SKM-1 treated with dmso at 0.1 percent for 144 hours (cell line): ENCODE data around the gene ZSWIM8.
"Not testable (repeated sequence)": the region's sequence is repeated elsewhere in the genome, so short reads cannot be mapped to it uniquely, and the experiment has no call there.

Experiments
- DNase-seq: peaks from one replicate; lab custom pipeline; 2025; ENCODE audit not compliant: unreplicated experiment; lab: John Stamatoyannopoulos, UW

The ZSWIM8 gene

GRCh38 chr10:73795491-73795890, 10.1 kb downstream of the ZSWIM8 start:
- DNase-seq, result not testable (repeated sequence)

DNA sequence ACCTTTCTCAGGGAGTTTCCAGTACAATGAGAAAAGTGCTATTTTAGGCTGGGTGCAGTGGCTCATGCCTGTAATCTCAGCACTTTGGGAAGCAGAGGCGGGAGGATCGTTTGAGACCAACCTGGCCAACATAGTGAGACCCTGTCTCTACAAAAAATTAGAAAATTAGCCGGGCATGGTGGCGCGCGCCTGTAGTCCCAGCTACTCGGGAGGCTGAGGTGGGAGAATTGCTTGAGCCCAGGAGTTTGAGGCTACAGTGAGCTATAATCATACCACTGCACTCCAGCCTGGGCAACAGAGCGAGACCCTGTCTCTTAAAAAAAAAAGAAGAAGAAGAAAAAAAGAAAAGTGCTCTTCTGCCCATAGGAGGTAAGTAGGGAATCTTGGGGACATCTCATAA, 10.6 kb downstream of the ZSWIM8 start:
- not testable (repeated sequence) for DNase-seq

- no peak for DNase-seq
Measured at GRCh38 chr10:73796766-73797165, 11.4 kb downstream of the ZSWIM8 start.

DNA sequence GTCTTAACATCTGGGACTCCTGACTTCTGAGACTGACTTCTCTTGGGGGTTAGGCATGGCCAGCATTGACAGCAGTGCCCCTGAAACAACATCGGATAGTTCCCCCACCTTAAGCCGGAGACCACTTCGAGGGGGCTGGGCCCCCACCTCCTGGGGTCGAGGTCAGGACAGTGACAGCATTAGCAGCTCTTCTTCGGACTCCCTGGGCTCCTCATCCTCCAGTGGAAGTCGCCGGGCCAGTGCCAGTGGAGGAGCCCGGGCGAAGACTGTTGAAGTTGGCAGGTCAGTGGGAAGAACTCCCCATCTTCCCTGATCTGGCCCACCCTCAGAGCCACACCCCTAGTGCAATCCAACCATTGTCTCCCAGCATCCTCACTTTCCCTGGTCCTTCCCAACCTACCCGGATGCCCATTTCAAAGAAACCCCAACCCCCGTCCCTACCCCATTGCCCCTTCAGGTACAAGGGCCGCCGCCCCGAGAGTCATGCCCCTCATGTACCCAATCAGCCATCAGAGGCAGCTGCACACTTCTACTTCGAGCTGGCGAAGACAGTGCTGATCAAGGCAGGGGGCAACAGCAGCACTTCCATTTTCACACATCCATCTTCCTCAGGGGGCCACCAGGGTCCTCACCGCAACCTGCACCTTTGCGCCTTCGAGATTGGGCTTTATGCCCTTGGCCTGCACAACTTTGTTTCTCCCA, 12.1 kb downstream of the ZSWIM8 start:
- no peak for DNase-seq

- no peak for DNase-seq
Measured at GRCh38 chr10:73798087-73798486, 12.7 kb downstream of the ZSWIM8 start.

- no peak for DNase-seq
Measured at GRCh38 chr10:73798927-73799560, 13.6 kb downstream of the ZSWIM8 start.

DNA sequence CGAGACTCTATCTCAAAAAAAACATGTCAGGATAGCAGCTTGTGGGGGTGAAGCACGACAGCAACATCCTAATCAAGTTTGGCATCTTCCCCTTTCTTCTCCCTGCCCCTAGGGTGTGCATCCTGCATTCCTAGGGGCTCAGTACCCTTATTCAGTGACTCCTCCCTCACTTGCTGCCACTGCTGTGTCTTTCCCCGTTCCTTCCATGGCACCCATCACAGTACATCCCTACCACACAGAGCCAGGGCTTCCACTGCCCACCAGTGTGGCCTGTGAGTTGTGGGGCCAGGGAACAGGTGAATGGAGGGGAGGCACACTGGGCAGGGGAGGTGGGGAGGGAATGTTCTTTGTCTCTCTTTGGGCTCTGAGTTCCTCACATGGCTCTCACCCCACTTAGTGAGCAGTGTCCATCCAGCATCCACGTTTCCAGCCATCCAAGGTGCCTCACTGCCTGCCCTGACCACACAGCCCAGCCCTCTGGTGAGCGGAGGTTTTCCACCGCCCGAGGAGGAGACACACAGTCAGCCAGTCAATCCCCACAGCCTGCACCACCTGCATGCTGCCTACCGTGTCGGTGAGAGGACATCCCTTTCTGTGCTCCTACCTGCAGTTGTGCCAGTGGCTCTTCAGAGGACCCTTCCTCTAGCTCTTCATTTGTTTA, 14.6 kb downstream of the ZSWIM8 start:
- no peak for DNase-seq

- no peak for DNase-seq
Measured at GRCh38 chr10:73800560-73801252, 15.3 kb downstream of the ZSWIM8 start.

- DNase-seq, result no peak
Measured at GRCh38 chr10:73801253-73801590, 15.8 kb downstream of the ZSWIM8 start.

DNA sequence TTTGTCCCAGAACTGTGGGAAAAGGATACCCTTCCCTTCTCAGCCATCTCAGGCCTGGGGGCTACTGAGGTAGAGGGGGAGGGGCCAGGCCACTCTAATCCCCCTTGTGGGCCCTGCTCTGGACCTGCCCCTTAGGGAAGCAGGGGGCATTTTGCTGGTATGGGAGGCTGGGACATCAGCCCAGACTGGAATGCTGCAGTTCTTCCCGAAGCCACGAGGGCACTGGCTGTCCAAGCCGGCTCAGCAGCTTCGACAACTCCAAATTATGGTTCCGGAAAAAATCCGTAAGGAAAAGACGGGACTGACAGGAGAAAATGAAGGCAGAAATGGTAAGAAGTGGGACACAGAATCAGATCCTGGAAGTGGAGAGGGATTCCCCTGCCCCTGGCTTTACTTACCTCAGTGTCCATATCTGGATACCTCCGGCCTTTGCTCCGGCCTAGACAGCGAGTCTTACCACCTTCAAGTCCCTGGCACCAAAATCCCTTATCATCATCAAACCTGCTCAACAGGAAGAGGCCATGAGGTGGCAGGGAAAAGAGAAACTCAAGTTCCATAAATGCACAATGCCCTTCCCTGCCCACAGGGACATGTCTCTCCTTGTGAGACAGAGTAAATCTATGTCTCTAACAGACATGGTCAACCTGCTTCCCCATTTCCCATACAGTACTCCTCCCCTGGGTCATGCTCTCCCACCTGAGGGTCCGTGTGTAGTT, 17.0 kb downstream of the ZSWIM8 start:
- no peak for DNase-seq

DNA sequence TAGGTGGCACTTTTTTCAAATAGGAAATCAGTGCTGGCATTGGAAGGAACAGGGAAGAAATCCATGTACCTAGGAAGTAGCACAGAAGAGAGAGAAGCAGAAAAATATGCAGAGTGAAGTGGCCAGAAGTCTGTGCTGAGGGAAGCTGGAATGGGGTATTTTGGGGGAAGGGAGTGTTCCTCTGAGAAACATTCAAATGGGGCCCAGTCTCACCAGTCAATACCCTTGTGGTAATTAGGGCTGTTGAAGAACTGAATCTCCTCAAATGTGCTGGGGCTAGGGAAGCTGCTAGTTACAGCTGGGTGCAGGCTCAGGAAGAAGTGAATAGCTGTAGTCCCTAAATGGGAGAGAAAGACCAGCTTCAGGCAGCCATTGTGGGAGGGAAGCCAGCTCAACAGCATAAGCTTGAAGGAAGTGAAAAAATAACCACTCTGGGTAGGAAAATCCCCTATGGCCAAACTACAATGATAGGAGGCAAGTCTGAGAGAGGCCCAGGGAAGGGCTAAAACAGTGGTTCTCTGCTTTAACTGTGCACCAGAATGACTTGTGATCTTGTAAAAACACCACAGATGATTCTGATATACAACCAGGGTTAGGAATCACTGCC, 18.4 kb downstream of the ZSWIM8 start:
- no peak for DNase-seq

DNA sequence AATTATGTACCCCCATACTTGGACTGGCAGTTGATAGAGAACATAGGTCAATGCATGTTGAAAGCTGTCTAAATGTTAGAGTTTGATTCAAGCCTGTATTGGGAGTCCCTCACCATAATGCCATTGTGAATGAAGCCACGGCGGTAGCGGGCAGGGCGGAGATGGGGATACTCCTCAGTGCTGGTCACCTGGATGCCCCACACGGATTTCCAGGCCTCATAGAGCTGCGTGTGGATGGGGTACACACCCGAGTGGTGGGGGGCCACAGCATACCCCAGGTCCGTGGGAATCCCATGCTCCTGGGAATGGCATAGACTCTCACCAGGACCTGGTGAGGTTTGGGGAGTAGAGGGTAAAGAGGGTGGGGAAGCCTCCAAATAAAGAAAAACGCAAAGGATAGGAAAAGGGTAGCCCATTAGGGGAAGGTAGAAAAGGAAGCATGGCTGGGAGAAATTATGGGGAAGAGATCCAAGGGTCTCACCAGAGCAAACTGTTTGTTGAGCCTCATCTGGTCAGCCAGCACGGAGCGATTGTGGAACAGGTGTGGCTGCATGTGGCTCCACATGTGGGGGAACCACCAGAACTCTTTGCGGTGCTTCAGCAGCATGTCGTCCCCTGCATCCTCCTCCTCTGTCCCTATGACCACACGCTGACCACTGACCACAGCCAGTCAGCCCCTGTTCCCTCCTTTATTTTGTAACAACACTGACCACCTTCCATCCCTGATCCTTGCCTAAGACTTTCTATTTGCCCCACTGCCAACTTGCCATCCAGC, 21.0 kb downstream of the ZSWIM8 start:
- DNase-seq, result no peak

DNA sequence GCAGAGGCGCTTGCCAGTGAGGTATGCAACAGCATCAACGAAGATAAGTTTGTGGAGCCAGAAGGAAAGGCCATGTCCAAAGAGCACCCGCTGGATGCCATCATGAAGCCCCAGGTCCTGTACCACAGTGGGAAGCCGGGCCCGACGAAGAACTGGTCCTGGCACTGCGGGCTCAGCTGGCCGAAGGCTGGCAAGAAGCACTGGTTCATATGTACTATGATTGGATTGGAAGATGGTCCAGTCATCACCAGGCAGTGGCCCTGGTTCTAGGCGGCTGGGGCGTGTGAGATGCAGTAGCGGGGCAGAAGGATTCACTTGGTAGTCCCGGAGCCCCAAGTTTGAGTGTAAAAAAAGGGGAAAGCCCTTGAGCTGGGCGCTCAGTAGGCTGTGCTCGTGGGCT, 22.1 kb downstream of the ZSWIM8 start:
- no peak for DNase-seq

DNA sequence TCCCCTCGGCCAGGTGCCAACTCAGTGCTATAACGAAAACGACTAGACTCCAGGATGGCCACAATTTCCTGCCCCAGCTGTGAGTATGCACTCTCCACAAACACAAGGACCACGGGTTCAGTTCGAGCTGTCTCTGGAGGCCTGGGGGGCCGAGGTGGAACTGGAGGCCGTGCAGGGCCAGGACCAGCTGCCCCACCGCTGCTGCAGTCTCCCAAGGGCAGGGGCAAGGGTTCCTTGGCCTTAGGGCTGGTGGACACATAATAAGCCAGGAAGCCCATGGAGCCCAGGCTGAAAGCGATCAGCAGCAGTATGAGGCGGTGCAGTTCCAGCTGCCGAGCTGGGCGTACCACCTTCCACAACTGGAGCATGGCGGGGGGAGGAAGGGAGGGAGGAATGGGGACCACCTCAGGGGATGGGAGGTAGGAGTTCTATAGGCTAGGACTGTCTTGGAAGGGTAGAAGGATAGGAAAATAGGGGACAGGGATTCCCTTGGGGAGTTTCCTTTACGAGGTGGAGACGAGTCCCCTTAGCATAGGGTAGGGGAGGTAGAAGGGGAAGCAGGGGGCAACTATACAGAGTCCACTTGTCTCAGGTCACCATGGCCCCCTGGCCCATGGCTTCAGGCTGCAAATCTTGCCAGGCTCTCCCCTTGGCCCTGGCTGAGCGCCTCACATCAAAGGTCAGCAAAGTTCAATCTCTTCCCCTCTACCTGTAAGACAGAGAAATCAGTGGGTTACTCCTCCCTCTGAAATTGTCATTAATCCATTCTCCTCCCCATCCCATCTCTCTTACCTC, 22.8 kb downstream of the ZSWIM8 start:
- DNase-seq, result no peak

DNA sequence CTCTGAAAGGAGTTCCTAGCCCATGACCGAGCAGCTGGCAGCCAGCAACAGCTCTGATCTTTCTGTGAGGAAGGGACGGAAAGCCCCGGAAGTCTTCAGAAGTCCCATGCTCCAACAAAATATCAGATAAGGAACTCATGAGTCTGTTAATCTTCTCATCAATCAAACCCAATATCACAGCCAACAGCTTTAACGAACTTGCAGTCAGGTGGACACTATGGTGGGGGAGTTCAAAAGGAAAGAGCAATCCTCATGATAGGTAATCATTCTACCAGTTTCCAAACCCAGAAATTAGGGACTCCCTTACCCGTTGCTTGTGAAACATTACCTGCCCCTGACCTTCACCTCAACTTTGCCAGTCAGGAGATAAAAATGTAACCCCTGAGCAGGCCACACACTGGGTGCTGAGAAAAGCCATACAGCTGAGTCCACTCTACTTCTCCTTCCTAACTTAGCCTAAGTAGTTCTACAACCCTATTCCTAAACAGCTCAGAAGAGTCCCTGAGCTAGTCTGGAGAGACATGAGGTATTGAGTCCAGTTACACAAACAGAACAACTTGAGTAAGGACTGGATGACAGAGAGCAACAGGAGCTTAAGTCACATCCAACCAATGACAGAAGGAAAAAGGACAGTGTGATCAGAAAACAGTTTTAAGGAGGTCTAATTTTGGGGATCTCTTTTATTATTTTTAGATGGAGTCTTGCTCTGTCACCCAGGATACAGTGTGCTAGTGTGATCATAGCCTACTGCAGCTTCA, 23.8 kb downstream of the ZSWIM8 start:
- no peak for DNase-seq

DNA sequence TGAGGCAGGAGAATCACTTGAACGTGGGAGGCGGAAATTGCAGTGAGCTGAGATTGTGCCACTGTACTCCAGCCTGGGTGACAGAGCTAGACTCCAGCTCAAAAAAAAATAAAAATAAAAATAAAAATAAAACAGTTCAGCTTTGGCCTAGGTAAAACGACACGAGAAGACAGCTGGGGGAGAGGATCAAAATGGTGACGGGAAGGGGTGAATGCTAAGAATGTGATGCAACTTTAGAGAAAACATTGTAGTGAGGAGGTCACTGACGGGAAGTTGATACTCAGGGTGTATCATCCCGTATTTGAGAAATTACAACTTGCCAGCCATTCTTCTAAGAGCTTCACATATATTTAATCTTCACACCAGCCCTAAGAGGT, 24.9 kb downstream of the ZSWIM8 start:
- DNase-seq, result no peak

GRCh38 chr10:73810735-73811465, 25.5 kb downstream of the ZSWIM8 start:
- DNase-seq, result no peak

- DNase-seq, result no peak
Measured at GRCh38 chr10:73812657-73813056, 27.3 kb downstream of the ZSWIM8 start.
